Prostate gland (tissue), 2 donors: ENCODE data around the gene FAM193A.

Source experiments
- POLR2AphosphoS5 ChIP-seq: sonication (generic); formaldehyde crosslinking; IDR thresholded peaks from one replicate; pipeline ENCODE4 v1.6.1; 2017; ENCODE audit warnings: antibody characterized with exemption
- TF ChIP-seq, protein P1 (sequence below), 4 experiments: fragments of 200-600 bp in 2 of 4; fragments of 450-650 bp in 2 of 4; sonication (generic) in 2 of 4; IDR thresholded peaks; 1 replicate in 3 of 4; 2 replicates in 1 of 4; pipeline ENCODE4 v1.5.1; 2016 to 2019; ENCODE audit warnings: antibody characterized with exemption in 4 of 4, mild to moderate bottlenecking in 2 of 4, moderate library complexity in 2 of 4

DNA sequence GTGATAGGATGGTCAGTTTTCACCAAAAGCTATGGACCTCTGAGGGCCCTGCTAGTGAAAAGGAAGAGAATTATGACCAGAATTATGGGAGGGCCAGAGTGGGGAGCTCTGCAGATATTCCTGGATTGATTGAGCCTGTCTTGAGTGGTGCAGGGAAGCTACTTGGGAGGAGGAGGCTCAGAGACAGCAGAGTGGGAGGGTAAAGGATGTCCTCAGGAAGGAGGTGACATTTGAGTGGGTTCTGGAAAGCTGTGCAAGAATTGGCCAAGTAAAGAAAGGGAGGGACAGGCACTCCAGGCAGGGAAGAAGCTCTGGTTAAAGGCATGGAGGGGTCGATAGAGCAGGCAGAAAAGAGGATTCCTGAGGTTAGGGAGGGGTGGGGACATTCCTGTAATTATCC is 43.5 kb upstream of the FAM193A start:
- TF ChIP-seq, protein P1, sequence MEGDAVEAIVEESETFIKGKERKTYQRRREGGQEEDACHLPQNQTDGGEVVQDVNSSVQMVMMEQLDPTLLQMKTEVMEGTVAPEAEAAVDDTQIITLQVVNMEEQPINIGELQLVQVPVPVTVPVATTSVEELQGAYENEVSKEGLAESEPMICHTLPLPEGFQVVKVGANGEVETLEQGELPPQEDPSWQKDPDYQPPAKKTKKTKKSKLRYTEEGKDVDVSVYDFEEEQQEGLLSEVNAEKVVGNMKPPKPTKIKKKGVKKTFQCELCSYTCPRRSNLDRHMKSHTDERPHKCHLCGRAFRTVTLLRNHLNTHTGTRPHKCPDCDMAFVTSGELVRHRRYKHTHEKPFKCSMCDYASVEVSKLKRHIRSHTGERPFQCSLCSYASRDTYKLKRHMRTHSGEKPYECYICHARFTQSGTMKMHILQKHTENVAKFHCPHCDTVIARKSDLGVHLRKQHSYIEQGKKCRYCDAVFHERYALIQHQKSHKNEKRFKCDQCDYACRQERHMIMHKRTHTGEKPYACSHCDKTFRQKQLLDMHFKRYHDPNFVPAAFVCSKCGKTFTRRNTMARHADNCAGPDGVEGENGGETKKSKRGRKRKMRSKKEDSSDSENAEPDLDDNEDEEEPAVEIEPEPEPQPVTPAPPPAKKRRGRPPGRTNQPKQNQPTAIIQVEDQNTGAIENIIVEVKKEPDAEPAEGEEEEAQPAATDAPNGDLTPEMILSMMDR (IDR thresholded peaks at IDR 0.05), result no peak
- no peak for TF ChIP-seq POLR2AphosphoS5
